ENCODE data around the gene DDX41.

The DDX41 gene

GRCh38 chr5:177467436-177467835 lies 49.3 kb downstream of the DDX41 start:
- no peak for DNase-seq

DNA sequence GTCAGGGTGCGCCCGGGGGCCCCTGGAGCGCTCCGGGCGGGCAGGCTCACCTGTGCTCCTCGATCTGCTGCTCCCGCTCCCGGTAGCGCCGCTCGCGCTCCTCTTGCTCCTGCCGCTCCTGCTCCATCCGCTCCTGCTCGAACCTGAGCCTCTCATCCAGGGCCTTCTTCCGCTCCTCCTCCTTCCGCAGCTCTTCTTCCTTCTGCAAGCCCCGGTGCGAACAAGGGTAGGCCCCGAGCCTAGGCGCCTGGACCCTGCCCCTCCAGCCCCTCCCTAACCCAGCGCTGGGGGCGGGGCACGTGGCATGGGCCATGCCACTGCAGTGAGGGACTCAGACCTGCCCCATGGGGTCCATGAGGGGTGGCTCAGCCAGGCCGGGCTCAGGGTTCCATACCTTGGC lies 49.9 kb downstream of the DDX41 start:
- DNase-seq, result no peak

DNA sequence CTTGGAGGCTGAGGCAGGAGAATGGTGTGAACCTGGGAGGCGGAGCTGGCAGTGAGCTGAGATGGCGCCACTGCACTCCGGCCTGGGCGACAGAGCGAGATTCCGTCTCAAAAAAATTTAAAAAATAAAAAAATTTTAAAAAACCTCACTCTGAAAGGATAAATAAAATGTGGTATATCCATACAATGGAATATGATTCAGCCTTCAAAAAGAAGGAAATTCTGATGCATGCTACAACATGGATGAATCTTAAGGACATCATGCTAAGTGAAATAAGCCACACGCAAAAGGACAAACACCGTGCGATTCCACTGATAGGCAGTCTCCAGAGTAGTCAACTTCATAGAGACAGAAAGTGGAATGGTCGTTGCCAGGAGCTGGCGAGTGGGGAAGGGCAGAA lies 51.7 kb downstream of the DDX41 start:
- no peak for DNase-seq

GRCh38 chr5:177462021-177462670 lies 54.6 kb downstream of the DDX41 start:
- no peak for DNase-seq

Data from activated CD4-positive, alpha-beta T cell treated with anti-CD3 and anti-CD28 coated beads, Interleukin-2, Interleukin-6, amounts not matched to agents 100 ng/mL and 50 ng/mL, durations not matched to agents 16 hours and 8 hours (primary cell).